Measurements from ENCODE around the gene ORC5. TPM values are rescaled to one million over a fixed set of nuclear protein-coding genes. Genes with fewer than 3 reads are reported as not detected.

The ORC5 gene
- total RNA-seq, 4 donors from 2014 or later, result 4.3 to 58.1 (median 12.6) TPM

GRCh38 chr7:104252409-104253134, 44.8 kb upstream of the ORC5 start:
- no peak for DNase-seq
- H3K36me3 ChIP-seq, result no peaks in the 10 kb centered on the region
- H3K27ac ChIP-seq, result no peak overlapping the region
- no peak overlapping the region for H3K4me3 ChIP-seq
- TF ChIP-seq CTCF (IDR thresholded peaks at IDR 0.05 in 4 of 5, conservative IDR thresholded peaks at IDR 0.05 in 1 of 5) (no peak), POLR2A (IDR thresholded peaks at IDR 0.05) (no peak)
- no peaks in the 10 kb centered on the region for H3K4me1 ChIP-seq
- no peaks in the 10 kb centered on the region for H3K27me3 ChIP-seq
- H3K9me3 ChIP-seq, result no peaks in the 10 kb centered on the region
- in situ Hi-C loops (cut with MboI; ENCODE audit: low sequenced_read_pairs in 4 of 4), result no loop called here
- ATAC-seq, result no peak
- intact Hi-C loops (cut with DNase I; ENCODE audit: low total_unique reads), result no loop called here

GRCh38 chr7:104242638-104243037, 34.8 kb upstream of the ORC5 start:
- intact Hi-C loops (cut with DNase I; ENCODE audit: low total_unique reads), result no loop called here
- DNase-seq (no peak), ATAC-seq (no peak)
- TF ChIP-seq CTCF (IDR thresholded peaks at IDR 0.05 in 4 of 5, conservative IDR thresholded peaks at IDR 0.05 in 1 of 5) (no peak), POLR2A (IDR thresholded peaks at IDR 0.05) (no peak)
- no peak overlapping the region for H3K4me3 ChIP-seq
- H3K36me3 ChIP-seq, result no peaks in the 10 kb centered on the region
- H3K4me1 ChIP-seq, result no peaks in the 10 kb centered on the region
- H3K27ac ChIP-seq, result no peak overlapping the region
- no peaks in the 10 kb centered on the region for H3K27me3 ChIP-seq
- H3K9me3 ChIP-seq, result no peaks in the 10 kb centered on the region
- in situ Hi-C loops (cut with MboI; ENCODE audit: low sequenced_read_pairs in 4 of 4), result loop anchor here in 3 of 4 donors (25.0 kb wide), 2 partner anchors 595 to 670 kb away; no protein-coding TSS in a partner anchor

- no peak overlapping the region for H3K4me3 ChIP-seq
- TF ChIP-seq CTCF (IDR thresholded peaks at IDR 0.05 in 4 of 5, conservative IDR thresholded peaks at IDR 0.05 in 1 of 5), result no peak
- no peak for TF ChIP-seq POLR2A (IDR thresholded peaks at IDR 0.05)
- no peaks in the 10 kb centered on the region for H3K36me3 ChIP-seq
- H3K4me1 ChIP-seq, result no peaks in the 10 kb centered on the region
- no peak overlapping the region for H3K27ac ChIP-seq
- peaks cover 0 to 2% (median 0%) of the 10 kb centered on the region in 3 donors for H3K27me3 ChIP-seq
- H3K9me3 ChIP-seq, result no peaks in the 10 kb centered on the region
- no peak for ATAC-seq
- no peak for DNase-seq
- intact Hi-C loops (cut with DNase I; ENCODE audit: low total_unique reads) (no loop called here), in situ Hi-C loops (cut with MboI; ENCODE audit: low sequenced_read_pairs in 4 of 4) (loop anchor here in 3 of 4 donors (25.0 kb wide), 2 partner anchors 596 to 671 kb away; no protein-coding TSS in a partner anchor)
These were observed 33.9 kb upstream of the ORC5 start for GRCh38 chr7:104241538-104242209.

- intact Hi-C loops (cut with DNase I; ENCODE audit: low total_unique reads), result no loop called here
- no peak overlapping the region for H3K27ac ChIP-seq
- H3K4me1 ChIP-seq, result no peaks in the 10 kb centered on the region
- in situ Hi-C loops (cut with MboI; ENCODE audit: low sequenced_read_pairs in 4 of 4), result loop anchor here in 3 of 4 donors (25.0 kb wide), 2 partner anchors 596 to 671 kb away; no protein-coding TSS in a partner anchor
- H3K36me3 ChIP-seq, result no peaks in the 10 kb centered on the region
- peaks cover 0 to 2% (median 0%) of the 10 kb centered on the region in 3 donors for H3K27me3 ChIP-seq
- H3K4me3 ChIP-seq, result no peak overlapping the region
- ATAC-seq, result no peak
- TF ChIP-seq POLR2A (IDR thresholded peaks at IDR 0.05) (no peak), CTCF (IDR thresholded peaks at IDR 0.05 in 4 of 5, conservative IDR thresholded peaks at IDR 0.05 in 1 of 5) (no peak)
- no peaks in the 10 kb centered on the region for H3K9me3 ChIP-seq
- no peak for DNase-seq
These were observed 33.3 kb upstream of the ORC5 start for GRCh38 chr7:104241135-104241534.
